Posterior vena cava (tissue), 2 donors: ENCODE data around the gene IGFL2. TPM values are rescaled to one million over a fixed set of nuclear protein-coding genes. Genes with fewer than 3 reads are reported as not detected.
"Not testable (repeated sequence)": the region's sequence is repeated elsewhere in the genome, so short reads cannot be mapped to it uniquely, and the experiment has no call there.

ENCODE experiments used
- DNase-seq: peaks from one replicate; pipeline ENCODE4 v3.0.0-alpha.2; 2020; ENCODE audit warnings: low spot score
- intact Hi-C, 2 donors: fragments of 100-400 bp; cut with DNase I; formaldehyde crosslinking; loops; one replicate each; pipeline versions ENCODE4 v1.14.1 to v1.14.2; 2022 to 2023
- total RNA-seq, 2 donors: library from RNA; stranded (reverse); fragmentation: NEBNext Ultra II Directional; extraction: Animal tissue kit (Norgen Biotek cat#: 25700); gene quantifications; one replicate each; pipeline ENCODE4 v1.2.1, GENCODE V29; 2021
- donor health status: DM: yes; HTN: yes; CAD: no.
- donor health status: DM: yes; HTN: yes; CAD: no.

The IGFL2 gene
- total RNA-seq, 2 donors from 2014 or later = 0.38 TPM; not detected in 1

DNA sequence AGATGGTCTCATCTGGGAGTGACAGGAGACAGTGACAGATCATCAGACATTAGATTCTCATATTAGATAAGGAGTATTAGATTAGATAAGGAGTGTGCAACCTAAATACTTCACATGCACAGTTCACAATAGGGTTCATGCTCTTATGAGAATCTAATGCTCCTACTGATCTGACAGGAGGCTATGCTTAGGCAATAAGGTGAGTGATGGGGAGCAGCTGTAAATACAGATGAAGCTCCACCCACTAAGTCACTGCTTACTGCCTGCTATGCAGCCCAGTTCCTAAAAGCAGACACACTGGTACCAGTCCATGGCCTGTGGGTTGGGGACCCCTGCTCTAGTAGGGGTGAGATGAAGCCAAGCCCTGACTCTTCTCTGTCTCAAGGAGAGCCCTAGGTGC, 13.5 kb upstream of the IGFL2 start:
- no peak for DNase-seq
- intact Hi-C loops = no loop called here

DNA sequence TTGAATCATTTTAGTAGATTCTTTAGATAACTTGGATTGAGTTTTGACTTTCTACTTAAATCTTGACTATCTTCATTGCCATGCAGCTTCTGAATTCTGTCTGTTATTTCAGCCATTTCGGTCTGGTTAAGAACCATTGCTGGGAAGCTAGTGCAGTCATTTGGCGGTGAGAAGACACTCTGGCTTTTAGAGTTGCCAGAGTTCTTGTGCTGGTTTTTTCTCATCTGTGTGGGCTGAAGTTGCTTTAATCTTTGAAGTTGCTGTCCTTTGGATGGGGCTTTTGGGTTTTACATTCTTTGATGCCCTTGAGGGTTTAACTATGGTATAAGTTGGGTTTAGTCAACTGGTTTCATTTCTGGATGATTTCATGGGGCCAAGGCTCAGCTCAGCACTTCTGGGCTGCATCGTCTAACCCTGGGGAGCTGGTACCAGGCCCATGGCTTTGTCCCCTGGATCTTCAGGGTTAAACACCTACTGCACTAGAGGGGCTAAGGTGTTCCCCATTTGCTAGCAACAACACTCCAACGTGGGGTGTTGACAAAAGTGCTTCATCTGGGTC, 10.0 kb upstream of the IGFL2 start:
- intact Hi-C loops = no loop called here
- DNase-seq = no peak

- intact Hi-C loops = no loop called here
- DNase-seq = no peak
Measured at GRCh38 chr19:46141421-46141820, 6.6 kb upstream of the IGFL2 start.

DNA sequence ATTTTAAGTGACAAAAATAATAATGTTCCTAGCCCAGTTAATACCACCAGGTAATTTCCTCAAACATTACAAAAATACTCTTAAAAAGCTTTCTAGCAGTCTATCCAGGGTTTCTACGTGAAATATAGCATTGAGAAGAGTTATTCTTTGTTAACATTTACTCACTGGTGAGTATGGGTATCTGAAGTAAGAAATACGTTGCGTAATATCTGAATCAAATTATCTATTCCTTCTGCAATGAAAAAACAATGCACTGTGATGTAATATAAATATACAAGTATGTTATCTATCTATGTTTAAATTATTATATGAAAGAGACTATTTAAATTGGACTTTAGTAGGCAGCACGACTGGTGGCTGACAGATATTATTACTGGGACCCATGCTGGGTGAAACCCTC, 5.7 kb upstream of the IGFL2 start:
- no peak for DNase-seq
- intact Hi-C loops = no loop called here

- intact Hi-C loops = no loop called here
- no peak for DNase-seq
Measured at GRCh38 chr19:46144756-46145155, 3.3 kb upstream of the IGFL2 start.

GRCh38 chr19:46147166-46147740, 785 bp upstream of the IGFL2 start:
- DNase-seq = no peak
- intact Hi-C loops = no loop called here

DNA sequence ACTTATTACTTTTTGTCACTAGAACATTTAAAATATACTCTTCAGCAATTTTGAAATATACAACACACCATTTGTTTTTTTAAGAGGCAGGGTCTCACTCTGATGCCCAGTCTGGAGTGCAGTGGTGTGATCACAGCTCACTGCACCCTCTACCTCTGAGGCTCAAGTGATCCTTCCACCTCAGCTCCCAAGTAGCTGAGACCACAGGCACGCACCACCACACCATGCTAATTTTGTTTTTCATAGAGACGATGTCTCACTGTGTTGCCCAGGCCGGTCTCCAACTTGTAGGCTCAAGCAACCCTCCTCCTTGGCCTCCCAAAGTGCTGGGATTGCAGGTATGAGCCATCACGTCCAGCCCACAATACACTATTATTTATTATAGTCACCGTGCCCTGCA, 2.6 kb downstream of the IGFL2 start:
- DNase-seq = no peak
- intact Hi-C loops = no loop called here

- no peak for DNase-seq
- intact Hi-C loops = no loop called here
Measured at GRCh38 chr19:46155237-46155636, 7.2 kb downstream of the IGFL2 start.

DNA sequence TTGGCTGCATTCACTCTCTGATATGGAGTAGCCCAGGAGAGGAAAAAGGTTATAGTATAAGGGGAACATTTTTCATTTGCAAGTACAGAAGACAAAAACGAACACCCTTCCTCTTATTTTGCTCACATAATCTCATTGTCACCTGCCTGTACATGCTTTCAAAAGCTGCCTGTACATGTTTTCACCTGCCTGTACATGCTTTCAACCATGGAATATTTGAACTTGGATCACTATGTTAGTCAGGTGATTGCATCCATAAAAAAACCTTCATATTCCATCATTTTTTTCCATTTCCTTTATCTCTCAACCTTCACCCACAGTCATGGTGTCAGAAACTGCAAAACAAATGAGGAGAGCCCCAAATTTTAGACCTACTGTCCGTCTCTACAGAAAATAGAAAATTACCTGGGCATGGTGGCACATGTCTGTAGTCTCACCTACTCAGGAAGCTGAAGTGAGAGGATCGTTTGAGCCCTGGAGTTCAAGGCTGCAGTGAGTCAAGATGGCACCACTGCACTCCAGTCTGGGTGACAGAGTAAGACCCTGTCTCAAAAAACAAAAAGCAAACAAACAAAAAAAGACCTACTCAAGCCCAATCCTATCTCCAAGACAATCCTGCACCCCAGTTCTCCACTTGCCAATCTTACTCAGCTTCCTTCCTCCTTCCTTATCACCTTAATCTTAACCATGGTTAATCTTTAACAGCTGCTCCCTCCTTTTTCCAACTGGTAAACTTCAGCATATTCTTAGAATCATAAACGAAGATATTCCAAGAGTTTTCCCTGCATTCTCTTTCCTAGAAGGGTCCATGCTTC, 11.6 kb downstream of the IGFL2 start:
- intact Hi-C loops = no loop called here
- no peak for DNase-seq

DNA sequence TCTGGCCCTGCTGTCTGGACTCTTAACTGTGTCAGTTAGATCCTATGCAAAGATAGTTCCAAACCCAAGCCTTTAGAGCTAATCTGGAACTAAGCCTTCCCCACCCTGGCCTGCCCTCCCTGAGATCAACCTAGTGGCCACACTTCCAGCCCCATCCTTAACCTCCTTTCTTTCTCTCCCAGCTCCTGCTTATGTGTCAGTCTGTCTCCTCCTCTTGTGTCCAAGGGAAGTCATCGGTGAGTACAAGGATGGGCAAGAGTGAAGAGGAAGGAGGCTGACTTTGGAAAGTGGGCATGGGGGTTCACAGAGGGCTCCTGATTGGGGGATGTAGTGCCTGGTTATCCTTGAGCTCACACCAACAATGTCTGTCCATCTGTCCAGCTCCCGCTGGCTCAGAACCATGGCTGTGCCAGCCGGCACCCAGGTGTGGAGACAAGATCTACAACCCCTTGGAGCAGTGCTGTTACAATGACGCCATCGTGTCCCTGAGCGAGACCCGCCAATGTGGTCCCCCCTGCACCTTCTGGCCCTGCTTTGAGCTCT, 12.3 kb downstream of the IGFL2 start:
- intact Hi-C loops = no loop called here
- DNase-seq = no peak

GRCh38 chr19:46161642-46162257, 13.7 kb downstream of the IGFL2 start:
- DNase-seq, intact Hi-C loops: not testable (repeated sequence)

- DNase-seq = no peak
- intact Hi-C loops = no loop called here
Measured at GRCh38 chr19:46162731-46163130, 14.7 kb downstream of the IGFL2 start.

GRCh38 chr19:46173886-46174480, 25.9 kb downstream of the IGFL2 start:
- intact Hi-C loops = no loop called here
- no peak for DNase-seq

DNA sequence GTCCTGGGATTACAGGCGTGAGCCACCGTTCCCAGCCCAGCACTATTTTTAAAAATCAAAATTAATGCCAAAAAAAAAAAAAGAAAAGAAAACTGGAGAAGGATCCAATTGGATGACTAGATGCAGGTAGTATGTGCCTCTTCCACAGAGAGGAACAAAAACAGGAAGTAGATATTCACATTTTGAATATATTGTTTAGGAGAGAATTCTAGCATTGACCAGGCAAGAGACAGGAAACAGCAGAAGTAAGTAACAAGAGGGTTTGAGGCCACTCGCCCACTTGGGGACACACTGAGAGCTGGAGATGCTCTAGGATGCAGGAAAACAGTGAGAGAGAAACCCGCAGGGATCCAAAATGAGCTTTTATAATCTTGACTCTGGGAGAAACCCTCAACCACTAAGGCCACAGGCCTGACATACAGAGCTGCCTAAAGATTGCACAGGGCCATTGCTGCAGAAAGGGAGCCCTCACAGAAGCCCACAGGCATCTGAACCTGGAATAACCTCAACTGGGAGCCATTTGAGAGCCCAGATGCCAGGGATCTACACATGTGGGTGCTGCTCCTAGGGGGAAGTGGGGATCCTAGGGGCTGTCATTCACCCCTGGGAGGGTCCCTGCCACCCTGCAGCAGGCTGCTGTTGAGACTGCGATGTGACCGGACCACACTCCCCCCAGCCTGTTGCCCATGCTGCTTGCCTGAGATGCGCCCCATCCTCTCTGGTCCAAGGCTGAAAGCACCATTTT, 28.2 kb downstream of the IGFL2 start:
- intact Hi-C loops = no loop called here
- DNase-seq = no peak

GRCh38 chr19:46179076-46179759, 31.2 kb downstream of the IGFL2 start:
- intact Hi-C loops = no loop called here
- DNase-seq = no peak

DNA sequence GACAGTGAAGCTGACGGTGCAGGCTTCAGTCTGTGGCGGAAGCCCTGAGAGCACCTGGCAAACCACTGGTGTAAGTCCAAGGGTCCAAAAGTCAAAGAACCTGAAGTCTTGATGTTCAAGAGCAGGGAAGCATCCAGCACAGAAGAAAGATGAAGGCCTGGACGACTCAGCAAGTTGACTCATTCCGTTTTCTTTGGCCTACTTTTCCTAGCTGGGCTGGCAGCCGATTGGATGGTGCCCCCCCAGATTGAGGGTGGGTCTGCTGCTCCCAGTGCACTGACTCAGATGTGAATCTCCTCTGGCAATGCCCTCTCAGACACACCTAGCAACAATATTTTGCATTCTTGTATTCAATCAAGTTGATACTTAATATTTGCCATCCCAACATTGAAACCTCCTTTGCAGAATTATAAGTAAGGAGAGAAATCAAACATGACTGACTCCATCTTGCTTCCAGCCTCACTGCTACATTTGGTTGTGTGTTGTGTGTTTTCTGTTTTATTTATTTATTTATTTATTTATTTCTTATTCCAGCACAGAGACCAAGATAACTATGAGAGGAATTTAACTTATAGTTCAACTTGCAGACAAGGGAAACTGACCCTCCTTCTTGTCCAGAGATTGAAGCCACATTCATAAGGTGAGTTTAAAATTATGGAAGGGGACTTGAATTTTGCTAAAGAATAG, 32.8 kb downstream of the IGFL2 start:
- no peak for DNase-seq
- intact Hi-C loops = loop anchor here in 1 of 2 donors (5.0 to 10.0 kb wide), 2 partner anchors 54 to 1404 kb away; no protein-coding TSS in a partner anchor

DNA sequence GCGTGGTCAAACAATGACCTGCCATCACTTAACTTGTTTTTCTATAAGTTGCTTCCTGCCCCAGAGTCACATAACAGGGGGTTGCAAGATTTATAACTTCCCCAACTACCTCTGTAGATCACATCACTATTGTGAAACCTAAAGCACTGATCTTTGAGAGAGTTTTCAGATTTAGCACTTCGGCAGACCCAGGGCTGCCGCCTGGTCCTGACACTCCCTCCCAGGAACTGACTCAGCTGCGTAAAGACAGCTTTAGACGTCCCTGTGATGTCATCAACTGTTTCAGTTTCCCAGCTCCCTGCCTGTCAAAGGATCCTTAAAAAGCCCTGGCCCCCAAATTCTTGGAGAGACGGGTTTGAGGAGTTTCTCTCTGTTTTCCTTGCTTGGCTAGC, 33.3 kb downstream of the IGFL2 start:
- intact Hi-C loops = loop anchor here in 1 of 2 donors (5.0 to 10.0 kb wide), 2 partner anchors 54 to 1403 kb away; no protein-coding TSS in a partner anchor
- no peak for DNase-seq

GRCh38 chr19:46182476-46182875, 34.4 kb downstream of the IGFL2 start:
- intact Hi-C loops = loop anchor here in 1 of 2 donors (5.0 to 10.0 kb wide), 2 partner anchors 55 to 1402 kb away; no protein-coding TSS in a partner anchor
- no peak for DNase-seq
